PC-3 (cell line): ENCODE results near the gene CLDN4.

Experiments
- EZH2 ChIP-seq: fragments of 300-600 bp; sonication (generic); IDR thresholded peaks from one replicate; pipeline ENCODE4 v1.6.1; 2017; ENCODE audit warnings: antibody characterized with exemption, mild to moderate bottlenecking, low read length; ENCODE audit not compliant: unreplicated experiment
- TF ChIP-seq, protein P1 (sequence below): fragments of 300-600 bp; sonication (generic); conservative IDR thresholded peaks from 2 replicates; pipeline ENCODE4 v1.5.1; 2017; ENCODE audit warnings: antibody characterized with exemption, low read depth, mild to moderate bottlenecking, low read length

DNA sequence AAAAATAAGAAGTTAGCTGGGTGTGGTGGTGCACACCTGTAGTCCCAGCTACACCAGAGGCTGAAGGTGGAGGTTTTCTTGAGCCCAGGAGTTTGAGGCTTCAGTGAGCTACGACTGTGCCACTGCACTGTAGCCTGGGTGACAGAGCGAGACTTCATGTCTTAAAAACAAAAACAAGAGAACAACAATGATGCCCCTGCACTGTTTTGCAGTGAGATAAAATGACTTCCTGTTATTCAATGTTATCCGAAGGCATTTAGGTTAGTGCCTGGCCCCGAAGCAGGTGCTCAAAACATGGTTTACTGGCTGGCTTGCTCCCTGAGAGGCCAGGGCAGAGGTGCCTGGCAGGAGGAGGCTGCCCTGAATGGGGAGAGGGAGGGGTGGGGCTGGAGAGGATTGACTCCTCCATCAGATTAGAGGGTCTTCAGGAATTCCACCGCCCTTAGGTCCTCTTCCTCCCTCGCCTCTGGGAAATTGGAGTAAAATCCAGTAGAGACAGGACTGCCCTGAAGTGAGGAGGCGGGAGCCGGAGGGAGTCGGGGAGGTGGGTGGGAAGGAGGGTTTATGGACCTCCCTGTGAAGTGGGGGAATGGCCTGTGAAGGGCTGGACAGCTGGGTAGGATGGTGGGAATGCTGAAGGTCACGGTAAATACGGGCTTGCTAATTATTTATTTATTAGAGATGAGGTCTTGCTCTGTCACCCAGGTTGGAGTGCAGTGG lies 6.8 kb upstream of the CLDN4 start:
- TF ChIP-seq, protein P1, sequence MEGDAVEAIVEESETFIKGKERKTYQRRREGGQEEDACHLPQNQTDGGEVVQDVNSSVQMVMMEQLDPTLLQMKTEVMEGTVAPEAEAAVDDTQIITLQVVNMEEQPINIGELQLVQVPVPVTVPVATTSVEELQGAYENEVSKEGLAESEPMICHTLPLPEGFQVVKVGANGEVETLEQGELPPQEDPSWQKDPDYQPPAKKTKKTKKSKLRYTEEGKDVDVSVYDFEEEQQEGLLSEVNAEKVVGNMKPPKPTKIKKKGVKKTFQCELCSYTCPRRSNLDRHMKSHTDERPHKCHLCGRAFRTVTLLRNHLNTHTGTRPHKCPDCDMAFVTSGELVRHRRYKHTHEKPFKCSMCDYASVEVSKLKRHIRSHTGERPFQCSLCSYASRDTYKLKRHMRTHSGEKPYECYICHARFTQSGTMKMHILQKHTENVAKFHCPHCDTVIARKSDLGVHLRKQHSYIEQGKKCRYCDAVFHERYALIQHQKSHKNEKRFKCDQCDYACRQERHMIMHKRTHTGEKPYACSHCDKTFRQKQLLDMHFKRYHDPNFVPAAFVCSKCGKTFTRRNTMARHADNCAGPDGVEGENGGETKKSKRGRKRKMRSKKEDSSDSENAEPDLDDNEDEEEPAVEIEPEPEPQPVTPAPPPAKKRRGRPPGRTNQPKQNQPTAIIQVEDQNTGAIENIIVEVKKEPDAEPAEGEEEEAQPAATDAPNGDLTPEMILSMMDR = no peak
- no peak for TF ChIP-seq EZH2
